SK-N-SH treated with all-trans-retinoic acid at 6 μM for 48 hours (cell line): Measurements from ENCODE around the gene TMC4.

Experiments
- PATZ1 ChIP-seq: fragments of 250-450 bp; sonication (Bioruptor Pico); IDR thresholded peaks from 2 replicates; pipeline ENCODE4 v1.8.0; 2020; ENCODE audit warnings: mild to moderate bottlenecking, moderate library complexity, borderline replicate concordance
- SNAI2 ChIP-seq: fragments of 250-450 bp; sonication (Bioruptor Pico); IDR thresholded peaks from 2 replicates; pipeline ENCODE4 v1.5.0; 2020; ENCODE audit warnings: mild to moderate bottlenecking, moderate library complexity
- ZC3H10 ChIP-seq: fragments of 250-450 bp; sonication (Bioruptor Pico); IDR thresholded peaks from 2 replicates; pipeline ENCODE4 v1.5.1; 2021; ENCODE audit warnings: mild to moderate bottlenecking, moderate library complexity
- ZFP30 ChIP-seq: fragments of 450-650 bp; formaldehyde crosslinking; IDR thresholded peaks from 2 replicates; pipeline ENCODE4 v1.5.0; 2022; ENCODE audit warnings: mild to moderate bottlenecking, moderate library complexity

DNA sequence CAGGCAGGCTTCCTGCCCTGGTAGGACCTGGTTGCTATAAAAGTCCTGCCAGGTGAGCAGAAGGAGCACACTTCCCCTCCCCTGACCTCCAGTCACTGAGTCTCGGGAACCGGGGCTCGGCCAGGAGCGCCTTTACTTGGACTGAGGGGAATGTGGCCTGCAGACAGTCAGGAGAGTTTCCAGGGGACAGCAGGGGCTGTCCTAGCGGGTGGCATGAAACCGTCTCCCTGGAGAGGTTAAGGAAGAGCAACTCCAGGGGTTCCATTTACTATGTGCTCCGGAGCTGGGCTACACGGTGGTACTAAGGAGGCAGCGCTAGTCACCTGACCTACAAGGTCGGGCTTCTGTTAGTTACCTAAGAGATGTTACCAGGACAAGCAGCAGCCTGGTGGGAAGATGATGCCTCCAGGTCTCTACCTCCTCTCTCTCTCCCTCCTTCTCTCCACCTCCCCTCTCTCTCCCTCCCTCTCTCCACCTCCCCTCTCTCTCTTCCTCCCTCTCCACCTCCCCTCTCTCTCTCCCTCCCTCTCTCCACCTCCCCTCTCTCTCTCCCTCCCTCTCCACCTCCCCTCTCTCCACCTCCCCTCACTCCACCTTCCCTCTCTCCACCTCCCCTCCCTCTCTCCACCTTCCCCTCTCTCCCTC is 39.5 kb downstream of the TMC4 start:
- TF ChIP-seq ZC3H10 (CRISPR knock-in tag) = no peak
- no peak for TF ChIP-seq PATZ1 (CRISPR knock-in tag)
- TF ChIP-seq ZFP30 (CRISPR knock-in tag) = no peak
- no peak for TF ChIP-seq SNAI2
